Heart right ventricle (tissue), 16 donors: ENCODE data around the gene SSR2. TPM values are rescaled to one million over a fixed set of nuclear protein-coding genes. Genes with fewer than 3 reads are reported as not detected.
"Not testable (repeated sequence)": the region's sequence is repeated elsewhere in the genome, so short reads cannot be mapped to it uniquely, and the experiment has no call there.

ENCODE experiments used
- ATAC-seq, 8 donors: fragments of 200-7000 bp; cut with Tn5 transposase; one replicate each; pipeline ENCODE4 v1.9.1; 2020; ENCODE audit warnings: mild to moderate bottlenecking in 8 of 8, moderate library complexity in 8 of 8, moderate number of reproducible peaks in 1 of 8
- DNase-seq, 2 donors: peaks; one replicate each; pipeline ENCODE4 v3.0.0-alpha.2; 2020
- H3K27ac ChIP-seq, 10 donors: fragments of 200-600 bp; sonication (generic) in 2 of 10; one replicate each; pipeline versions ENCODE4 v1.5.0 to v1.8.0; 2020 to 2022; ENCODE audit warnings: mild to moderate bottlenecking in 3 of 10
- H3K27me3 ChIP-seq, 7 donors: fragments of 200-600 bp; one replicate each; pipeline ENCODE4 v1.8.0; 2021 to 2022; ENCODE audit warnings: mild to moderate bottlenecking in 2 of 7
- H3K36me3 ChIP-seq, 9 donors: fragments of 200-600 bp; sonication (generic) in 1 of 9; one replicate each; pipeline versions ENCODE4 v1.5.0 to v1.8.0; 2020 to 2022; ENCODE audit warnings: mild to moderate bottlenecking in 2 of 9
- H3K4me1 ChIP-seq, 9 donors: fragments of 200-600 bp; sonication (generic) in 1 of 9; one replicate each; pipeline versions ENCODE4 v1.5.0 to v1.8.0; 2020 to 2022; ENCODE audit warnings: mild to moderate bottlenecking in 4 of 9
- H3K4me3 ChIP-seq, 10 donors: fragments of 200-600 bp; sonication (generic) in 2 of 10; one replicate each; pipeline versions ENCODE4 v1.5.0 to v1.8.0; 2020 to 2022; ENCODE audit warnings: mild to moderate bottlenecking in 7 of 10, moderate library complexity in 2 of 10
- H3K9me3 ChIP-seq, 11 donors: fragments of 200-600 bp in 10 of 11; sonication (generic) in 2 of 11; one replicate each; pipeline versions ENCODE4 v1.5.0 to v1.8.0; 2013 to 2022; ENCODE audit warnings: mild to moderate bottlenecking in 2 of 11, control low read depth in 1 of 11, moderate library complexity in 1 of 11
- whole genome bisulfite sequencing, 2 donors: extraction: QIAGEN DNeasy Blood & Tissue Kit; methylation state at CpG; one replicate each; pipeline ENCODE4 v1.1.7; 2013; ENCODE audit warnings: inconsistent platforms in 1 of 2; 5-methylcytosine and 5-hydroxymethylcytosine counted together
- intact Hi-C, 10 donors: fragments of 100-400 bp; cut with DNase I; formaldehyde crosslinking; loops; one replicate each; pipeline versions ENCODE4 v1.11.1 to v1.14.2; 2022
- polyA plus RNA-seq, 2 donors: library from polyadenylated mRNA; stranded (reverse); fragments of 200-250 nt; gene quantifications; one replicate each; pipeline ENCODE4 v1.2.3, GENCODE V29; 2013
- total RNA-seq, 10 donors: library from RNA; stranded (reverse); fragmentation: NEBNext Ultra II Directional in 3 of 10; extraction: Animal tissue kit (Norgen Biotek cat#: 25700) in 3 of 10; gene quantifications; one replicate each; pipeline versions ENCODE4 v1.2.1 to v1.2.4, GENCODE V29; 2021 to 2023
- TF ChIP-seq, protein P1 (sequence below), 9 donors: fragments of 200-600 bp; sonication (generic) in 2 of 9; IDR thresholded peaks; one replicate each; pipeline versions ENCODE4 v1.5.0 to v1.8.0; 2021 to 2022; ENCODE audit warnings: antibody characterized with exemption in 9 of 9, mild to moderate bottlenecking in 5 of 9, moderate library complexity in 1 of 9
- donor health status: Arrhythmogenic right ventricular cardiomyopathy.
- donor health status: ischemic (EF 13 %, LVEDD 7.1; RV severe dilation, severe dysfunction).
- donor health status: healthy with polysubstance abuse.
- donor health status: DM: no; HTN: yes; CAD: no.
- donor health status: DM: no; HTN: no; CAD: no.
- donor health status: ischemic (EF 25% LVEDD 6.9; RV normal size, moderate dysfunction).
- donor health status: ischemic (EF 25% LVEDD 5.7; RV mildly dilated, moderate dysfunction).
- donor health status: healthy.
- donor health status: DM: yes; HTN: yes; CAD: no.
- donor health status: Ischemic cardiomyopathy.
- donor health status: ischemic (EF 35%, LVEDD 5.7; RV mildly dilated, moderate dysfunction).
- donor health status: nonischemic (EF 11% LVEDD 7.7; RV severe dilation, severe dysfunction).
- donor health status: DM: yes; HTN: yes; CAD: no.
- donor health status: PGD.
- donor health status: ischemic (EF 29% LVEDD 5.4; RV normal size, mild dysfunction).
- donor health status: nonischemic (EF 23%, LVEDD 6.1; RV moderate dilation, normal function).

SSR2 gene
- total and polyA plus RNA-seq, 12 donors: 66.1 to 322 (median 73.7) TPM

DNA sequence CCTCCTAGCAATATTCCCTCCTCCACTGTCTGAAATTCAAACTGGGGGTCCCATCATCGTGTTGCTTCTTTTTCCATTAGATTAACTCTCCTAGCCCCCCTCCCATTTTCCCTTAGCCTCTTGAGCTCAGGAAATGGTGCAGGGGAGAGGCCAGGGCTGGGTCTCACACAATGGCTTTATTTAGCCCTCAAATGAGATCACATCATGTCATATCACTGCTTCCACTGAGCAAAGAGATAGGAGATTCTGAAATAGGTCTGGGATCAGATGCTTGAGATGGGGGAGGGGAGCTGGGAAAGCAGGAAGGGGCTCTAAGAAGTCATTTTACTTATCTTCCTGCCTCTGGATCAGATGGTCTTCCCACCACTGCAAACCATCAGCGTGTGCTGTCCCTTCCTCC, 24.6 kb downstream of the SSR2 start:
- intact Hi-C loops: no loop called here
- TF ChIP-seq, protein P1, sequence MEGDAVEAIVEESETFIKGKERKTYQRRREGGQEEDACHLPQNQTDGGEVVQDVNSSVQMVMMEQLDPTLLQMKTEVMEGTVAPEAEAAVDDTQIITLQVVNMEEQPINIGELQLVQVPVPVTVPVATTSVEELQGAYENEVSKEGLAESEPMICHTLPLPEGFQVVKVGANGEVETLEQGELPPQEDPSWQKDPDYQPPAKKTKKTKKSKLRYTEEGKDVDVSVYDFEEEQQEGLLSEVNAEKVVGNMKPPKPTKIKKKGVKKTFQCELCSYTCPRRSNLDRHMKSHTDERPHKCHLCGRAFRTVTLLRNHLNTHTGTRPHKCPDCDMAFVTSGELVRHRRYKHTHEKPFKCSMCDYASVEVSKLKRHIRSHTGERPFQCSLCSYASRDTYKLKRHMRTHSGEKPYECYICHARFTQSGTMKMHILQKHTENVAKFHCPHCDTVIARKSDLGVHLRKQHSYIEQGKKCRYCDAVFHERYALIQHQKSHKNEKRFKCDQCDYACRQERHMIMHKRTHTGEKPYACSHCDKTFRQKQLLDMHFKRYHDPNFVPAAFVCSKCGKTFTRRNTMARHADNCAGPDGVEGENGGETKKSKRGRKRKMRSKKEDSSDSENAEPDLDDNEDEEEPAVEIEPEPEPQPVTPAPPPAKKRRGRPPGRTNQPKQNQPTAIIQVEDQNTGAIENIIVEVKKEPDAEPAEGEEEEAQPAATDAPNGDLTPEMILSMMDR (IDR thresholded peaks at IDR 0.05): no peak
- DNase-seq (no peak), ATAC-seq (peak in 2 of 8 donors; percentile 29 to 46)
- no peaks in the 10 kb centered on the region for H3K27me3 ChIP-seq
- H3K4me3 ChIP-seq: no peak overlapping the region
- no peaks in the 10 kb centered on the region for H3K36me3 ChIP-seq
- H3K9me3 ChIP-seq: no peaks in the 10 kb centered on the region
- peak overlapping the region in 1 of 10 donors; percentile 28 for H3K27ac ChIP-seq
- WGBS, 2 donors: 19 to 28% methylated on average over 2 of the region's 2 CpGs
- peaks cover 0 to 12% (median 7%) of the 10 kb centered on the region in 9 donors for H3K4me1 ChIP-seq

DNA sequence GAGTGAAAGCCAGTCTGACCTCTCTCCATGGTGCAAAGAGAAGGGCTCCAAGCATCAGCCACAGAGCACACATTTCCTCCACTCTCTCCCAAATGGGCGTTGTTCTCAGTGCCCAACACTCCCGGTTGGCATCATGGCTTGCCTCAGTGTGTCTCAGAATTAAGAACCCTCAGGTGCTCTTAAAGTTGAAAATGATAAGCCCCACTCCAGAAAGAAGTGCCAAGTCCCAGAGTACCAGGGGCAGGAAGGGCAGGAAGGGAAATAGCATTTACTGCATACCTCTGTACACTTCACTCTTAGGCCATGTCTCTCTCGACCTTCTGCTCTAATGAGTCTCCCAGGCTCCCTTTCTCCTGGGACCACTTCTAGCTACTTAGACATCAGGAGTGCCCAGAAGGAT, 27.2 kb downstream of the SSR2 start:
- intact Hi-C loops: no loop called here
- no peaks in the 10 kb centered on the region for H3K27me3 ChIP-seq
- H3K4me1 ChIP-seq: peaks cover 6 to 36% (median 18%) of the 10 kb centered on the region in 9 donors
- ATAC-seq (no peak), DNase-seq (no peak)
- TF ChIP-seq, protein P1 (IDR thresholded peaks at IDR 0.05): no peak
- H3K4me3 ChIP-seq: no peak overlapping the region
- no peaks in the 10 kb centered on the region for H3K36me3 ChIP-seq
- H3K27ac ChIP-seq: no peak overlapping the region
- H3K9me3 ChIP-seq: no peaks in the 10 kb centered on the region
- WGBS, 2 donors: 78 to 81% methylated on average over 3 of the region's 3 CpGs

DNA sequence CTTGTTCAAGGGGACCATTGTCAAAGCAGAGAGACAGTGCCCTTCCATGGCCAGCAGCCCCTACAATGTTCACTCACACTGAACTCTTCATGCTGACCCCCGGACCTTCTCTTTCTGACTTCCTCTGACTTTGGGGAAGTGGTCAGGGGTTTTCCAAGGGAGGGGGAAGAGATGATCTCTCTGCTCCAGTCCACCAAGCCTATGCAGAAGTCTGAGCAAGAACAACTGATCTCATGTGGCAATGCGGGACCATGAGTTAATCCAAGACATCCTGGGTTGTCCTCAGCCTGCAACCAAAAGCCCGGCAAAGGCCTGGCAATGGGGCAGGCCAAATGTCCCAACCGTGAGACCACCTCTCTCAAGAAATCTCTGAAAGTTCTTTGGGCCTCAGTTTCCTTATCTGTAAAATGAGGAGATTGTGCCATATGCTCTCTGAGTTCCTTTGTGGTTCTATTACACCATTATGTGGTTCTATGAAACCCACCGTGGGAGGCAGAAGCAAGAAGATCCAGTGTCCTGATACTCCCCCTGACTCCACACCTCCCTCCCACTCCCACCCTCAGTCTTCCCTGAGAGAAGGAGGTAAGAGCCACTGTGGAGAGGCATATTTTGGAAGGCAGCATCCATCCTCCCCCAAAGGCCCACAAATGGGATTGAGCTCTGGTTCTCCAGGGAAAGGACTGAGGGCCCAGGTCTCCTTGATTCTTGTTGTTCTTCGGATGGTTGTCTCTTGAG, 30.6 kb downstream of the SSR2 start:
- DNase-seq (no peak), ATAC-seq (peak in 7 of 8 donors; percentile 27 to 70 (median 43))
- WGBS, 2 donors: 77 to 90% methylated on average over 6 of the region's 6 CpGs
- intact Hi-C loops: no loop called here
- Histone ChIP-seq H3K9me3 (no peaks in the 10 kb centered on the region), H3K4me3 (peak overlapping the region in 1 of 10 donors; percentile 43), H3K27me3 (no peaks in the 10 kb centered on the region), H3K27ac (peak overlapping the region in 6 of 10 donors; percentile 0 to 90 (median 54)), H3K4me1 (peaks cover 6 to 37% (median 13%) of the 10 kb centered on the region in 9 donors), H3K36me3 (no peaks in the 10 kb centered on the region)
- TF ChIP-seq, protein P1 (IDR thresholded peaks at IDR 0.05): no peak

DNA sequence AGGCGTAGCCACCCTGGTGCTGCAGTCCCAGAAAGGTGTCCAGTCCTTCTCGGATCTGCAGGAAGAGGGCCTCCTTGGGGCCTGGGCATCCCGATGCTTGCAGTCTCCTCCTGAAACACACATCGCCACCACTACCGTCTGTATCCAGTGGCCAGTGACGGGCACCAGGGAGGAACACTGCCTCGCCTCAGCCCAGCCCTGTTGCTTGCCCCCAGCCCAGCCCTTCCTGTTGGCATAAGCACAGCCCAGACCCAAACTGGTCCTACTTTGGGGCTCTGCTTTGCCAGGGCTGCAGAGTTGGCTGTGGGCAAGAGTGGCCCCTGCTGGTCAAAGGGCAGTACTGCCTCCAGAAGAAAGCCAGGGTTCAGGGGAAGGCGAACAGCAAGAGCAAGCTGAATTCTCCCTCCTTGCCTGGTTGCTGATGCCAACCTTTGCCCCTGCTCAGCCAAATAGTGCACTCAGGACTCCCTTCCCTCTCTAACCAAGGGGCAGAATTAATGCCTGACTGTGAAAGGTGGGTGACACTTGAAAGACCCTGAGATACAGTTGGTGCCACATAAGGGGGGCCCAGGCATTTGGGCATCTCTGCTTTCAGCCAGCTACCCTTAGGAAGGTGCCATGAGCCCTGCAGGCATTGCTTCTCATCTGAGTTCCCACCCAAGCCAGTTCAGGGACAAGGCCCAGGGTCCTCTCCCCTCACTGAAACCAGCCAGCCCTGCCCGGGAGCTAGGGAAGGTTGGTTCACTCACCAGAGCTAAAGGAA, 31.3 kb downstream of the SSR2 start:
- TF ChIP-seq, protein P1 (IDR thresholded peaks at IDR 0.05): peak; percentile 93 to 100 (median 98)
- Histone ChIP-seq H3K36me3 (no peaks in the 10 kb centered on the region), H3K4me3 (peak overlapping the region in 9 of 10 donors; percentile 20 to 56 (median 47)), H3K27ac (peak overlapping the region in 9 of 10 donors; percentile 3 to 90 (median 50)), H3K4me1 (peaks cover 6 to 37% (median 14%) of the 10 kb centered on the region in 9 donors), H3K9me3 (no peaks in the 10 kb centered on the region), H3K27me3 (no peaks in the 10 kb centered on the region)
- intact Hi-C loops: loop anchor here in 9 of 10 donors (1.0 to 5.0 kb wide), 4 partner anchors 47 to 55 kb away; partner anchors contain the start of genes KHDC4 (in 1 of the 9) and RXFP4 (in 1 of the 9)
- ATAC-seq (peak; percentile 86 to 94 (median 92)), DNase-seq (peak; percentile 66 to 73)
- whole genome bisulfite sequencing, 2 donors: 21 to 24% methylated on average over 9 of the region's 9 CpGs

DNA sequence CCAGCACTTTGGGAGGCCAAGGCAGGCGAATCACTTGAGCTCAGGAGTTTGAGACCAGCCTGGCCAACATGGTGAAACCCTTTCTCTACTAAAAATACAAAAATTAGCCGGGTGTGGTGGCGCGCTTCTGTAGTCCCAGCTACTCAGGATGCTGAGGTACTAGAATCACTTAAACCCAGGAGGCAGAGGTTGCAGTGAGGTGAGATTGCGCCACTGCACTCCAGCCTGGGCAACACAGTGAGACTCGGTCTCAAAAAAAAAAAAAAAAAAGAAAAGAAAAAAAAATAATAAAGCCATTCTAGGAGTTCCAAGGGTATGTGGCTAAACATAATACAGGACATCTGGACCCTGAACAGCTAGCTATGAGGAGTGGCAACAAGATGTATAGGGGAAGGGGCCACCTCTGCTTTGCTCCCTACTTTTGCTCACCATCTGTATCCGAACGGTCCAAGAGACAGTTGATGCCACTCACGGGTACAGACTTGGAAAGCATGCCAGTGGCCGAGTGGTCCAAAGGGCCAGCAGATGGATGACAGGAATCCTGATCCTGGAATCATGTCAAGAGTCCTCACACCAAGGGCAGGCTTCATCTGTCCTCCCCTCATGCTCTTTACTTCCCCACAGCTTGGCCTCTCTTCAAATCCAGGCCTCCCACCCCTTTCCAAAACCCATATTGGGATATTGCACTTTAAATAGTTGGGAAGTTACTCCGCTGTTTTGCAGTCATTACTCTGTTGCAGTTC, 35.7 kb downstream of the SSR2 start:
- Histone ChIP-seq H3K4me1 (peaks cover 23 to 72% (median 53%) of the 10 kb centered on the region in 9 donors), H3K27ac (peak overlapping the region in 6 of 10 donors; percentile 93 to 99 (median 96))
- DNase-seq, H3K27me3 ChIP-seq, ATAC-seq, H3K4me3 ChIP-seq, H3K9me3 ChIP-seq, H3K36me3 ChIP-seq: not testable (repeated sequence)
- intact Hi-C loops: loop anchor here in 2 of 10 donors (5.0 kb wide), 1 partner anchor 43 kb away; the partner anchor contains the start of gene RXFP4 (in 2 of the 2)
- WGBS, 2 donors: 71 to 74% methylated on average over 11 of the region's 11 CpGs
